Stimulated activated naive B cell treated with anti-CD40 and anti-IgM and Interleukin-4, amounts not matched to agents 10 μg/mL and 1 μg/mL and 100 μg/mL, for 72 hours (primary cell): ENCODE data around the gene DHX8.
"Not testable (repeated sequence)": the region's sequence is repeated elsewhere in the genome, so short reads cannot be mapped to it uniquely, and the experiment has no call there.

Source experiments
- ATAC-seq, 2 donors: fragments of 150-1000 bp; cut with Tn5 transposase; replicated peaks; 2 replicates each; pipeline ENCODE4 v1.10.0; 2021; ENCODE audit warnings: moderate library complexity in 1 of 2
- DNase-seq: peaks from one replicate; pipeline ENCODE4 v3.0.0; 2021
- H3K27ac Mint-ChIP-seq: one replicate; pipeline ENCODE4 v1.8.0; 2022; ENCODE audit warnings: mild to moderate bottlenecking, mixed read lengths
- H3K27me3 Mint-ChIP-seq, 2 donors: one replicate each; pipeline ENCODE4 v1.8.0; 2022; ENCODE audit warnings: mixed read lengths in 2 of 2
- H3K36me3 Mint-ChIP-seq, 2 donors: one replicate each; pipeline ENCODE4 v1.8.0; 2022; ENCODE audit warnings: mixed read lengths in 2 of 2, mild to moderate bottlenecking in 1 of 2
- H3K4me1 Mint-ChIP-seq, 2 donors: one replicate each; pipeline ENCODE4 v1.8.0; 2022; ENCODE audit warnings: mixed read lengths in 2 of 2, mild to moderate bottlenecking in 1 of 2
- H3K4me3 Mint-ChIP-seq, 2 donors: one replicate each; pipeline ENCODE4 v1.8.0; 2022; ENCODE audit warnings: mild to moderate bottlenecking in 2 of 2, mixed read lengths in 2 of 2, moderate library complexity in 1 of 2
- H3K9me3 Mint-ChIP-seq, 2 donors: one replicate each; pipeline ENCODE4 v1.8.0; 2022; ENCODE audit warnings: mixed read lengths in 2 of 2, mild to moderate bottlenecking in 1 of 2

Gene DHX8

DNA sequence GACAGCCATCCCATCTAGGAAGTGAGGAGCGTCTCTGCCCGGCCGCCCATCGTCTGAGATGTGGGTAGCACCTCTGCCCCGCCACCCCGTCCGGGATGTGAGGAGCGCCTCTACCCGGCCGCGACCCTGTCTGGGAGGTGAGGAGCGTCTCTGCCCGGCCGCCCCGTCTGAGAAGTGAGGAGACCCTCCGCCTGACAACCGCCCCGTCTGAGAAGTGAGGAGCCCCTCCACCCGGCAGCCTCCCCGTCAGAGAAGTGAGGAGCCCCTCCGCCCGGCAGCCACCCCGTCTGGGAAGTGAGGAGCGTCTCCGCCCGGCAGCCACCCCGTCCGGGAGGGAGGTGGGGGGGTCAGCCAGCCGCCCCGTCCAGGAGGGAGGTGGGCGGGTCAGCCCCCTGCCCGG lies 32.0 kb upstream of the DHX8 start:
- H3K4me3 Mint-ChIP-seq, H3K9me3 Mint-ChIP-seq, H3K36me3 Mint-ChIP-seq, H3K4me1 Mint-ChIP-seq, ATAC-seq, H3K27ac Mint-ChIP-seq, DNase-seq: not testable (repeated sequence)
- H3K27me3 Mint-ChIP-seq = peaks cover 11 to 19% of the 10 kb centered on the region in 2 donors

DNA sequence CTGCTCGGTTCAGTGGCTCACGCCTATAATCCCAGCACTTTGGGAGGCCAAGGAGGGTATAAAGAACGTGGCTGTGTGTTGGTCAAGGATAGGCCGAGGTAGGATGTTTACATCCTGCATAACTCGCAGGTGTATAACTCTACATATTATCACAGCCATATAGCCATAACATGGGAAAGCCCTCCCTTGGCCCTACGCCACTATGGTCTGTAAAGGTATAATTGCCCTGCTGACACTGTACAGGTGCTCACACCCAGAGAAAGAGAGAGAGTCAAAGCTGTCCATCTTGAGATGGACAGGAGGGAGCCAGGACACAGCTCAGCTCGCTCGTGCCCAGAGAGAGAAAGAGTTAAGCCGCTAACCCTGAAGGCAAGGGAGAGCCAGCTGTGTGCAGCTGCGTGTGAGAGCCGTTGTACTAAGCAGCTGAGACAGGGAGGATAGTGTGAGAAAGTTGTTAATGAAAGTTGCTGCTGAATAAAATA lies 30.4 kb upstream of the DHX8 start:
- Mint-ChIP-seq H3K27me3 (peaks cover 12 to 21% of the 10 kb centered on the region in 2 donors), H3K4me3 (no peak overlapping the region), H3K36me3 (no peaks in the 10 kb centered on the region), H3K4me1 (no peaks in the 10 kb centered on the region), H3K9me3 (no peaks in the 10 kb centered on the region), H3K27ac (no peak overlapping the region)
- DNase-seq (no peak), ATAC-seq (no peak)

DNA sequence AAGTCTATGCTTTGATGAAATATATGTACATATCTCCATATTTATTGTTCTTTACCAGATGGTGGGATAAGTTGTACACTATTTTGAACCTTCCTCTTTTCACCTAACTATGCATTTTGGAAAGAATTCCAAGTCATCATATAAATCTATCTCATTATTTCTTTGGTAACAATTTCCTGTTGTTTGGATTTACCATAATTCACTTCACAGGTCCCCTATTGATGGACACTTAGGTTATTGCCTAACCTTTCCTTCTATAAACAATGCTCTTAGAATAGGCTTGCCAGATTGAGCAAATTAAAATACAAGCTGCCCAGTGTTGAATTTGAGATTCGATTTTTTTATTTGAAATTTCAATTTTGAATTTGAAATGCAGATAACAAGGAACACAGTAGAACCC lies 28.9 kb upstream of the DHX8 start:
- H3K36me3 Mint-ChIP-seq = no peaks in the 10 kb centered on the region
- H3K4me1 Mint-ChIP-seq = no peaks in the 10 kb centered on the region
- ATAC-seq = no peak
- no peaks in the 10 kb centered on the region for H3K9me3 Mint-ChIP-seq
- H3K27ac Mint-ChIP-seq = no peak overlapping the region
- no peak for DNase-seq
- peaks cover 13 to 17% of the 10 kb centered on the region in 2 donors for H3K27me3 Mint-ChIP-seq
- H3K4me3 Mint-ChIP-seq = no peak overlapping the region

DNA sequence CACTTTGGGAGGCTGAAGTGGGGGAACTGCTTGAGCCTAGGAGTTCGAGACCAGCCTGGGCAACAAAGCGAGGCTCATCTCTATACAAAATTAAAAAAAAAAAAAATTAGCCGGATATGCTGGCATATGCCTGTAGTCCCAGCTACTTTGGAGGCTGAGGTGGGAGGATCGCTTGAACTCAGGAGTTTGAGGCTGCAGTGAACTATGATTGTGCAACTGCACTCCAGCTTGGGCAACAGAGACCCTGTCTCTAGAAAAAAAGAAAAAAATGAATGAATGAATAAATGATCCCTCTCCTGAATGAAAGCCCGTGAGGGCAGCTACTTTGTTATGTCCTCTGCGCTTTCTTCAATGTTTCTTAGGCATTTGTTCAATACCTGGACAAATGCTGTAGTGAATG lies 27.7 kb upstream of the DHX8 start:
- no peaks in the 10 kb centered on the region for H3K36me3 Mint-ChIP-seq
- DNase-seq (no peak), ATAC-seq (no peak)
- no peak overlapping the region for H3K4me3 Mint-ChIP-seq
- peaks cover 21% of the 10 kb centered on the region in 2 donors for H3K27me3 Mint-ChIP-seq
- H3K4me1 Mint-ChIP-seq = no peaks in the 10 kb centered on the region
- no peaks in the 10 kb centered on the region for H3K9me3 Mint-ChIP-seq
- no peak overlapping the region for H3K27ac Mint-ChIP-seq

DNA sequence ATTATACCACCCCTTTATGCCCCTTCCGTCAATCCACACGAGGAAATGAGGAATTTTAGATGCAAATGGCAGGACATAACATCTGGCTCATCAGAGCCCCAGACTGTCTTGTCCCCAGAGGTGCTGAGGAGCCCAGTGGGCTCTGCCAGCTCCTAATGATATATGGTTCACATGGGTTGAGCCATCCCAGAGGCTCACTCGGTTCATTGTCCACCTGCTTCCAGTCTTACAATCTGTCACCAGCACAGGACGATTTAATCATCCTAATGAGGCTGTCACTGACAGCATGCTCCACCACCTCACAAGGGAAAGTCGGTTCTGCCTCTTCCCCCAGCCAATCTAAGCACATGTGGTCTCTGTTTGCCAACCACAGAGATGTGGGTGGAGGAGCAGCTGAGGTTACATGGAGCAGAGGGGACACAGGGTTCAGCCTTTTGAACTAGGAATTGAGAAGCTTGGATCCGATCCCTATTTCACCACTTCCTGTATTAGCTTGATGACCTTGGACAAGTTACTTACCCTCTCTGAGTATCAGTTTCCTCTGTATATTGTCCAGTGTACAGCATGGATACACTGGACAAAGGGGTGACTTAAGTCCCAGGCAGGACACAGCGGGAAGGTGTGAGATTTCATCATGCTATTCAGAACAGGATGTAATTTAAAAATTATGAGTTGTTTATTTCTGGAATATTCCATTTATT lies 27.0 kb upstream of the DHX8 start:
- Mint-ChIP-seq H3K4me1 (no peaks in the 10 kb centered on the region), H3K9me3 (no peaks in the 10 kb centered on the region)
- no peak for ATAC-seq

DNA sequence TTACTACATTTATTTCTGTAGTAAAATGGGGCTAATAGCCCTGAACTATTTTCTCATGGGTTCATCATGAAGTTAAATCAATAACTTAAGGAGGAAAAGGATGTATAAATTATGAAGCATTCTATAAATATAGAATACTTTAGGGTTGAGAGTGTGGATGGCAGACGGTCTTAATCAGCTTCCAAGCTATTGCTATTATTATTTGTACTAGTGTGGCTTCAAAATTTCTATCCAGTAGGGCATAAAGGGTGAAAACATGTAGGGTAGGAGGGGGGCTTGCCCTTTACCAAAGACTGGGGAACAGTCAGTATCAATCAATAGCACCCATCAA lies 26.4 kb upstream of the DHX8 start:
- Mint-ChIP-seq H3K4me1 (no peaks in the 10 kb centered on the region), H3K9me3 (no peaks in the 10 kb centered on the region), H3K36me3 (no peaks in the 10 kb centered on the region), H3K27ac (no peak overlapping the region), H3K4me3 (no peak overlapping the region), H3K27me3 (peaks cover 21 to 23% of the 10 kb centered on the region in 2 donors)
- DNase-seq = no peak
- no peak for ATAC-seq

More for the DNA sequence above, 27.0 kb upstream of the DHX8 start:
- DNase-seq = no peak
- Mint-ChIP-seq H3K27me3 (peaks cover 21 to 23% of the 10 kb centered on the region in 2 donors), H3K4me3 (no peak overlapping the region), H3K27ac (no peak overlapping the region), H3K36me3 (no peaks in the 10 kb centered on the region)

DNA sequence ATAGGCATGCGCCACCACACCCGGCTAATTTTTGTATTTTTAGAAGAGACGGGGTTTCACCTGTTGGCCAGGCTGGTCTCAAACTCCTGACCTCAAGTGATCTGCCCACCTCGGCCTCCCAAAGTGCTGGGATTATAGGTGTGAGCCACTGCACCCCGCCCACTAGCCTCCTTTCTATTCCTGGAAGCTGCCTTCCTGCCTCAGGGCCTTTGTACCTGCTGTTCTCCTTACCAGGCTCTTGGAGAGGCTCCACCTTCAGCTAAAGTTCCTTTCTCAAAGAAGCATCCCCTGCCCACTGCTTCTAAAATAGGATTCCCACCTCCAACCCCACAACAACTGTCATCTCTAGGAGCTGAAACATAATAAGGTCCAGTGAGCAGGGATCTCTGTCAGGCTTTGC lies 23.9 kb upstream of the DHX8 start:
- not testable (repeated sequence) for H3K4me3 Mint-ChIP-seq, H3K4me1 Mint-ChIP-seq, H3K9me3 Mint-ChIP-seq, H3K27ac Mint-ChIP-seq, ATAC-seq, H3K36me3 Mint-ChIP-seq, DNase-seq
- peaks cover 18 to 20% of the 10 kb centered on the region in 2 donors for H3K27me3 Mint-ChIP-seq

DNA sequence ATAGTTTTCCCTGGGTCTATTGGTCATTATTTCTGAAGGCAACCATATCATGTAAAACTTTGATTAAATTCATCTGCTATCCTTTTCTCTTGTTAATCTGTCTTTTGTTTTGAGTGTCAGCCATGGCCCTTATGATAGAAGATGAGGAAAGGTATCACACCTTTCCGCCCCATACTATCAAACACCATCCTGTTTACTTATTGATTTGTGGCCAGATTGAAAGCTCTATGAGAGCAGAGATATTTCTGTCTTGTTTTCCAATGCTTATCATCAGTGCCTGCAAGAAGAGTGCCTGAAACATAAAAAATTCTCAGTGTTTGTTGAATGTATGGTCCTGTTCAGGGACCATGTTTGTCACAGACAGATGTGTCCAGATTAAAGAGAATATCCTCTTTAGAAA lies 22.6 kb upstream of the DHX8 start:
- Mint-ChIP-seq H3K9me3 (no peaks in the 10 kb centered on the region), H3K27ac (no peak overlapping the region), H3K36me3 (no peaks in the 10 kb centered on the region), H3K4me1 (no peaks in the 10 kb centered on the region), H3K27me3 (peaks cover 23% of the 10 kb centered on the region in 2 donors), H3K4me3 (no peak overlapping the region)
- no peak for DNase-seq
- no peak for ATAC-seq

DNA sequence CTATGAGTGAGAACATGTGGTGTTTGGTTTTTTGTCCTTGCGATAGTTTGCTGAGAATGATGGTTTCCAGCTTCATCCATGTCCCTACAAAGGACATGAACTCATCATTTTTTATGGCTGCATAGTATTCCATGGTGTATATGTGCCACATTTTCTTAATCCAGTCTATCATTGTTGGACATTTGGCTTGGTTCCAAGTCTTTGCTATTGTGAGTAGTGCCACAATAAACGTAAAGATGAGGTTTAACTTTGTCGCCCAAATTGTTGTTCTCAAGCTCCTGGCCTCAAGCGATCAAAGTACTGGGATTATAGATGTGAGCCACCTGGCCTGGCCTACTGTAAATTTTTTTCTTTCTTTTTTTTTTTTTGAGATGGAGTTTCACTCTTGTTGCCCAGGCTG lies 21.2 kb upstream of the DHX8 start:
- not testable (repeated sequence) for H3K4me3 Mint-ChIP-seq, H3K36me3 Mint-ChIP-seq

DNA sequence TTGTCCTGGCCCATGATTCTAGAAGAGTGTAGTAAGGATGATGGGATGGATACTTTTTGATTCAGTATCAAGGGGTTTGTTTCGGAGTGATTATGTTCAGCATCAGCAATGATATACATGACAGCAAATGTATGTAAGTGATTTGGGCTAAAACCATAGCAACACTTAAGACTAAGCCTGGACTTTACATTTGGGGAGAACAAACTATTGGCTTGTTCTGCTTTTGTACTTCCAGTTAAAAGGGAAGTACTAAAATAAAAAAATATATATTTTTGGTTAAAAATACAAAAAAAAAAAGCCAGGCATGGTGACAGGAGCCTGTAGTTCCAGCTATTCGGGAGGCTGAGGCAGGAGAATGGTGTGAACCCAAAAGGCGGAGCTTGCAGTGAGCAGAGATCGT lies 20.5 kb upstream of the DHX8 start:
- no peak for ATAC-seq
- Mint-ChIP-seq H3K9me3 (no peaks in the 10 kb centered on the region), H3K27me3 (peaks cover 22 to 26% of the 10 kb centered on the region in 2 donors), H3K36me3 (no peaks in the 10 kb centered on the region), H3K27ac (no peak overlapping the region), H3K4me3 (no peak overlapping the region), H3K4me1 (no peaks in the 10 kb centered on the region)
- DNase-seq = no peak

More for the DNA sequence above, 21.2 kb upstream of the DHX8 start:
- not testable (repeated sequence) for H3K4me1 Mint-ChIP-seq, H3K9me3 Mint-ChIP-seq, DNase-seq, H3K27ac Mint-ChIP-seq, ATAC-seq
- peaks cover 16 to 26% of the 10 kb centered on the region in 2 donors for H3K27me3 Mint-ChIP-seq

DNA sequence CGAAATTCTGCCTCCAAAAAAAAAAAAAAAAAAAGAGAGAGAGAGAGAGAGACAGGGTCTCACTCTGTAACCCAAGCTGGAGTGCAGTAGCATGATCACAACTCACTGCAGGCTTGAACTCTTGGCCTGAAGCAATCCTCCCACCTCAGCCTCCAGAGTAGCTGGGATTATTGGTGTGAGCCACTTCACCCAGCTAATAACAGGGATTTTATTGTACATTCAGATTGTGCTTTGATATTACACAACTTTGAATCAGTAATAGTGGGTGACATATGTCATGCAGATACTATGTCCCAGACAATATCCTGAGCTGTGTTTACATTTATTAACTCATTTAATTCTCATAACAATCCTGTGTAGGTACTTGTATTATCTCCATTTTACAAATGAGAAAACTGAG lies 19.7 kb upstream of the DHX8 start:
- no peaks in the 10 kb centered on the region for H3K9me3 Mint-ChIP-seq
- no peaks in the 10 kb centered on the region for H3K36me3 Mint-ChIP-seq
- H3K4me3 Mint-ChIP-seq = no peak overlapping the region
- no peak overlapping the region for H3K27ac Mint-ChIP-seq
- H3K4me1 Mint-ChIP-seq = no peaks in the 10 kb centered on the region
- ATAC-seq (no peak), DNase-seq (no peak)
- H3K27me3 Mint-ChIP-seq = peaks cover 26% of the 10 kb centered on the region in 2 donors

DNA sequence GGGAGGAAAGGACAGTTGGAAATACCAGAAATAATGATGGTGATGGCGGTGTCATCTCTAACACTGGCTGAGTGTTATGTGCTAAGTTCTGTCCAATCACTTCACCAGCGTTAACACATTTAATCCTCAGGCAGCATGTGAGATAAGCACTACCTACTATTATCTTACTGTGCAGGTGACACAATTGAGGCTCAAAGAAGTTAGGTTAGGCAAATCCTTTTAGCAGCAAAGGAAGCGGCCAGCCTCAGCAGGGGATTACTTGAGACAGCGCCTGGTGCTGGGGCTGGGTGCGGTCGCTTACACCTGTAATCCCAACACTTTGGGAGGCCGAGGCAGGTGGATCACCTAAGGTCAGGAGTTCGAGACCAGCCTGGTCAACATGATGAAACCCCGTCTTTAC lies 18.7 kb upstream of the DHX8 start:
- no peak overlapping the region for H3K4me3 Mint-ChIP-seq
- H3K4me1 Mint-ChIP-seq = no peaks in the 10 kb centered on the region
- no peak for ATAC-seq
- H3K27ac Mint-ChIP-seq = no peak overlapping the region
- H3K9me3 Mint-ChIP-seq = no peaks in the 10 kb centered on the region
- peaks cover 23% of the 10 kb centered on the region in 2 donors for H3K27me3 Mint-ChIP-seq
- no peaks in the 10 kb centered on the region for H3K36me3 Mint-ChIP-seq
- no peak for DNase-seq

DNA sequence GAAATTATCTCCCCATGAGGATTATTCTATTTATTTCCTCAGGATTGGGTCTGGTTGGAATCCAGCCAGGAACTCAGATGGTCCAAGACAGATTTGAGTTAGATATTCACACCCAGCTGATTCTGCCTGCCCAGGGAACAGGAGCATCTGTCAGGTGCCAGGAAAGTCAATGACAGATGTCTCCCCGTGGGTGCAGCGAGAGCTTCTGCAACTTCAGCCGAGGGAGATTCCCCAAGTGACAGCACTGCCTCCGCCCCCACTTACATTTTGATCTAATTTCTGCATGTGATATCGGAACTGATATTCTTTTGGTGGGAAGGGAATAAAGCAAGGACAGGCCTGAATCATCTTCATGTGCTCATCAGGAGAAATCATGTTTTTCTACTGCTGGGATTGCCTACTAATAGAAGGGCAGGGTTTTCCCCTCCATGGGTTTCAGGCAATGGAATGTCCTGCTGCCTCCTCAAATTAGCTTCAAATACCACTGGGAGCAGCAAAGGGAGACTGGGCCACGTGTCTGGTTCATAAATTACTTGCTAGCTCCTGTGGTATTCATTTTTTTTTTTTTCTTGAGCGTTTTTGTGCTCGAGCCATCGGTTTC lies 15.7 kb upstream of the DHX8 start:
- Mint-ChIP-seq H3K4me1 (no peaks in the 10 kb centered on the region), H3K36me3 (no peaks in the 10 kb centered on the region), H3K4me3 (no peak overlapping the region), H3K27ac (no peak overlapping the region), H3K27me3 (peaks cover 25% of the 10 kb centered on the region in 2 donors), H3K9me3 (no peaks in the 10 kb centered on the region)
- ATAC-seq (no peak), DNase-seq (no peak)

DNA sequence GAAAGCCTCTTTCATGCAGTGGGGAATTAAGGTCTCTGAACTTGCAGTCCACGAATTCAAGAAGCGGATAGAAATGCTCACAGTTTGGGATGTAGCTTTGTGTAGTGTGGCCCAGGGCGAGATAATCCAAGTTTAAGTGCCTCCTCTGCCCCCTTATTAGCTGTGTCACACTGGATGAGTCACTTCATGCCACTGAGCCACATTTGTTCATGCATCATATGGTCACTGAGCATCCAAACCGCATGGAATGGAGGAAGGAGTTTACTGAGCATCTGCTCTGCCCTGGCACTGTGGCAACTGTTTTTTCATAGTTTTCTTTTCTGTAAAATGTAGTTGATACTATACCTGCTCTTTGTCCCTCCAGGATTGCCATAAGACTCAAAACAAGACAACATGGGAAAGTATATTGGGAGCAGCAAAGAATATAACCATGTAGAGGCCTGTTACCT lies 15.1 kb upstream of the DHX8 start:
- H3K4me1 Mint-ChIP-seq = no peaks in the 10 kb centered on the region
- no peak for DNase-seq
- no peak for ATAC-seq
- H3K4me3 Mint-ChIP-seq = no peak overlapping the region
- no peak overlapping the region for H3K27ac Mint-ChIP-seq
- no peaks in the 10 kb centered on the region for H3K36me3 Mint-ChIP-seq
- H3K27me3 Mint-ChIP-seq = peaks cover 26 to 29% of the 10 kb centered on the region in 2 donors
- H3K9me3 Mint-ChIP-seq = no peaks in the 10 kb centered on the region

DNA sequence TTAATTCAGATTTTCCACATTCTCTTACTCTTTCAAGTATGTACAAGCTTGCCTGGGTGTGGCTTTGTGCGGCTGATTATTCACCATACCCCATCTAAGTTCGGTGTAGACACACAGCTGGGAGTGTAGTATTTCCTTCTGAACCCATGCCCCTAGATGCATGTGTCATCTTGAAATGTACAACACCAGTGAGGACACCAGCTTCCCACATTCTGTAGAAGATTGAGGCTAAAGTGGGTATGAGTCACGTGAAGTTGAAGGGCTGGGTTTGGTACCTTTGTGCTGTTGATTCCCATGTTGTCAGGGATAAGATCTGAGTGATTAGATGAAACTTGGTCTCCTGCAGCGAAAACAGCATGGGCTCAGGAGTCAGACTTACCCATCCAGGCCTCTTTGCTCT lies 14.6 kb upstream of the DHX8 start:
- Mint-ChIP-seq H3K36me3 (no peaks in the 10 kb centered on the region), H3K27ac (no peak overlapping the region), H3K27me3 (peaks cover 25 to 29% of the 10 kb centered on the region in 2 donors), H3K4me1 (no peaks in the 10 kb centered on the region), H3K9me3 (no peaks in the 10 kb centered on the region), H3K4me3 (no peak overlapping the region)
- DNase-seq (no peak), ATAC-seq (no peak)
